PC-9 (cell line): ENCODE data around the gene ELP1. TPM values are rescaled to one million over a fixed set of nuclear protein-coding genes. Genes with fewer than 3 reads are reported as not detected.
A peak's percentile ranks its signal among the peaks of the same experiment; 100 is the strongest.

Experiments used
- BruUV-seq: library from RNA; stranded (reverse); fragments of 400-500 nt; replicated peaks from 2 replicates; lab custom pipeline; 2021; lab: Mats Ljungman, UMichigan
- CTCF ChIA-PET: fragments of 300-600 bp; sonication (Branson Sonifier 250); formaldehyde crosslinking; loops from one replicate; lab custom pipeline; 2022; ENCODE audit warnings: antibody characterized with exemption; lab: Charles Lee
- POLR2A ChIA-PET: fragments of 300-600 bp; sonication (Branson Sonifier 250); formaldehyde crosslinking; loops from one replicate; lab custom pipeline; 2022; ENCODE audit warnings: antibody characterized with exemption; ENCODE audit not compliant: unreplicated experiment; lab: Charles Lee
- DNase-seq, 2 experiments: peaks; one replicate each; pipeline versions ENCODE4 v3.0.0 to v3.0.0-alpha.2; 2015 to 2022; ENCODE audit warnings: mixed read lengths in 1 of 2
- H2AFZ ChIP-seq: fragments of 200-600 bp; sonication (generic); 2 replicates; pipeline ENCODE4 v1.8.1; 2017; ENCODE audit warnings: antibody characterized with exemption
- H3F3A ChIP-seq: fragments of 200-600 bp; sonication (generic); 2 replicates; pipeline ENCODE4 v1.8.1; 2017; ENCODE audit warnings: antibody characterized with exemption, mild to moderate bottlenecking, low read depth; ENCODE audit not compliant: insufficient read depth
- H3K27ac ChIP-seq: fragments of 200-600 bp; sonication (generic); 2 replicates; pipeline ENCODE4 v1.6.1; 2016; ENCODE audit warnings: mixed run types
- H3K27me3 ChIP-seq: fragments of 200-600 bp; sonication (generic); 2 replicates; pipeline ENCODE4 v1.6.1; 2016; ENCODE audit warnings: low read depth, mixed run types; ENCODE audit not compliant: insufficient read depth
- H3K36me3 ChIP-seq: fragments of 200-600 bp; sonication (generic); 2 replicates; pipeline ENCODE4 v1.6.1; 2016; ENCODE audit warnings: low read depth, mixed run types
- H3K4me1 ChIP-seq: fragments of 200-600 bp; sonication (generic); replicated peaks from 2 replicates; pipeline ENCODE4 v1.6.1; 2016; ENCODE audit warnings: mixed run types; ENCODE audit not compliant: insufficient read depth
- H3K4me2 ChIP-seq: fragments of 200-600 bp; sonication (generic); 2 replicates; pipeline ENCODE4 v1.6.1; 2017; ENCODE audit warnings: mixed run types
- H3K4me3 ChIP-seq: fragments of 200-600 bp; sonication (generic); 2 replicates; pipeline ENCODE4 v1.6.1; 2016; ENCODE audit warnings: mixed run types
- H3K79me2 ChIP-seq: fragments of 200-600 bp; sonication (generic); 2 replicates; pipeline ENCODE4 v1.6.1; 2017; ENCODE audit warnings: low read depth, mixed run types
- H3K9me2 ChIP-seq: fragments of 200-600 bp; sonication (generic); 2 replicates; pipeline ENCODE4 v1.8.1; 2017; ENCODE audit warnings: mild to moderate bottlenecking; ENCODE audit not compliant: insufficient read depth
- H3K9me3 ChIP-seq: fragments of 200-600 bp; sonication (generic); 2 replicates; pipeline ENCODE4 v1.8.1; 2016; ENCODE audit warnings: low read depth; ENCODE audit not compliant: insufficient read depth
- H4K20me1 ChIP-seq: fragments of 200-600 bp; sonication (generic); 2 replicates; pipeline ENCODE4 v1.8.1; 2017; ENCODE audit not compliant: insufficient read depth
- CTCF ChIP-seq: fragments of 200-600 bp; sonication (generic); conservative IDR thresholded peaks from 2 replicates; pipeline ENCODE4 v1.6.1; 2017; ENCODE audit warnings: mixed run types, antibody characterized with exemption, mild to moderate bottlenecking, moderate library complexity
- EZH2 ChIP-seq: fragments of 200-600 bp; sonication (generic); IDR thresholded peaks from 2 replicates; pipeline ENCODE4 v1.8.0; 2017; ENCODE audit warnings: antibody characterized with exemption, low read depth
- intact Hi-C: fragments of 100-400 bp; cut with micrococcal nuclease; formaldehyde crosslinking; loops from one replicate; pipeline ENCODE4 v1.10.0; 2022; ENCODE audit not compliant: unreplicated experiment
- total RNA-seq: library from RNA; stranded (reverse); gene quantifications from 2 replicates; pipeline ENCODE4 v1.2.3, GENCODE V29; 2021

Gene ELP1
- total RNA-seq, 1 experiment from 2014 or later = 35.1 TPM

DNA sequence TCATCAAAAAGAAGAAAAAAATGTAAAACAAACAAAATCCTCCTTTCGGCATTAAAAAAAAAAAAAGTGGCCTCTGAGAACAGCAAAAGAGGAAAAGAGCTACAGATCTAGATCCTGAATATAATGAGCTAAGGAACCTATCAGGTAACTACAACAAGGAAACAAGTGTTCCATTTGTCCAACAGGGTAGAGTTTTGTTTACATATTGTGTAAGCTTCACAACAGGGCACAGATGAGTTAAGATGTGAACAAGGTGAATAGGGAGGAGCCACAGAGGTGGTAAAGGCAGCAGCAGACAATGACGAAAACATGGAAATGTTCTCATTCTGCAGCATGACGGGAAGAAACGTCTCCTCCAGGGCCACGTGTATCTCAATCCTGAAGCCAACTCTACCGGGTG, 14.4 kb downstream of the ELP1 start:
- peak in 1 of 2 experiments; percentile 57 for DNase-seq
- Histone ChIP-seq H3K27me3 (no peaks in the 10 kb centered on the region), H3K36me3 (peaks cover 20% of the 10 kb centered on the region; the same call in 1 of the 2 replicates), H3K4me1 (no peaks in the 10 kb centered on the region), H3K4me2 (no peak overlapping the region), H3K9me2 (no peaks in the 10 kb centered on the region), H2AFZ (no peak overlapping the region), H3K4me3 (no peak overlapping the region), H3K27ac (no peak overlapping the region), H3F3A (no peaks in the 10 kb centered on the region), H4K20me1 (no peaks in the 10 kb centered on the region), H3K79me2 (no peaks in the 10 kb centered on the region), H3K9me3 (no peaks in the 10 kb centered on the region)
- BruUV-seq = no TSS peak
- intact Hi-C loops = no loop called here
- ChIA-PET CTCF (interaction anchor here (0.6 kb wide), 1 partner anchor 1460 kb away, joined by 3 read pairs; no protein-coding TSS in a partner anchor), POLR2A (no interaction called here)
- no peak for TF ChIP-seq CTCF
- no peak for TF ChIP-seq EZH2

- no TSS peak for BruUV-seq
- Histone ChIP-seq H4K20me1 (no peaks in the 10 kb centered on the region), H2AFZ (no peak overlapping the region), H3K79me2 (no peaks in the 10 kb centered on the region), H3K36me3 (peaks cover 13% of the 10 kb centered on the region), H3K9me3 (no peaks in the 10 kb centered on the region), H3K27me3 (no peaks in the 10 kb centered on the region), H3K27ac (no peak overlapping the region), H3K4me3 (no peak overlapping the region), H3K4me2 (no peak overlapping the region), H3F3A (no peaks in the 10 kb centered on the region), H3K4me1 (no peaks in the 10 kb centered on the region), H3K9me2 (no peaks in the 10 kb centered on the region)
- CTCF ChIA-PET = no interaction called here
- intact Hi-C loops = no loop called here
- POLR2A ChIA-PET = no interaction called here
- TF ChIP-seq EZH2 = no peak
- no peak for TF ChIP-seq CTCF
- DNase-seq = no peak
Measured at GRCh38 chr9:108913391-108913790, 20.5 kb downstream of the ELP1 start.

GRCh38 chr9:108911820-108912219, 22.1 kb downstream of the ELP1 start:
- Histone ChIP-seq H3K9me2 (no peaks in the 10 kb centered on the region), H2AFZ (no peak overlapping the region), H3F3A (no peaks in the 10 kb centered on the region), H3K27me3 (no peaks in the 10 kb centered on the region), H3K27ac (no peak overlapping the region), H3K79me2 (no peaks in the 10 kb centered on the region), H3K4me2 (no peak overlapping the region), H3K36me3 (peaks cover 17% of the 10 kb centered on the region), H3K4me3 (no peak overlapping the region), H3K4me1 (no peaks in the 10 kb centered on the region), H3K9me3 (no peaks in the 10 kb centered on the region), H4K20me1 (no peaks in the 10 kb centered on the region)
- CTCF ChIA-PET = no interaction called here
- TF ChIP-seq CTCF (no peak), EZH2 (no peak)
- intact Hi-C loops = no loop called here
- DNase-seq = no peak
- POLR2A ChIA-PET = interaction anchor here (0.6 kb wide), 1 partner anchor 12 kb away, joined by 3 read pairs; no protein-coding TSS in a partner anchor
- BruUV-seq = no TSS peak
